H9 (cell line): ENCODE measurements around the gene STIMATE. TPM values are rescaled to one million over a fixed set of nuclear protein-coding genes. Genes with fewer than 3 reads are reported as not detected.

Experiments
- DNase-seq: peaks from one replicate; pipeline ENCODE4 v3.0.0-alpha.2; 2017
- H2AFZ ChIP-seq: one replicate; pipeline ENCODE4 v1.6.1; 2013; ENCODE audit warnings: mild to moderate bottlenecking, low read length, control low read depth, moderate library complexity
- H2AK5ac ChIP-seq: 2 replicates; pipeline ENCODE4 v1.6.1; 2013; ENCODE audit warnings: low read length, control low read depth, mixed read lengths; ENCODE audit not compliant: insufficient read length
- H2BK120ac ChIP-seq: one replicate; pipeline ENCODE4 v1.6.1; 2013; ENCODE audit warnings: low read depth, mild to moderate bottlenecking, low read length, control low read depth, inconsistent platforms; ENCODE audit not compliant: poor library complexity, severe bottlenecking
- H2BK12ac ChIP-seq: 2 replicates; pipeline ENCODE4 v1.6.1; 2013; ENCODE audit warnings: low read length, control low read depth, mixed read lengths, low read depth; ENCODE audit not compliant: insufficient read length
- H2BK15ac ChIP-seq: 2 replicates; pipeline ENCODE4 v1.6.1; 2013; ENCODE audit warnings: low read depth, low read length, control low read depth
- H2BK20ac ChIP-seq: one replicate; pipeline ENCODE4 v1.6.1; 2013; ENCODE audit warnings: low read depth, mild to moderate bottlenecking, low read length, control low read depth, inconsistent platforms; ENCODE audit not compliant: poor library complexity, severe bottlenecking
- H2BK5ac ChIP-seq: 2 replicates; pipeline ENCODE4 v1.6.1; 2013; ENCODE audit warnings: low read length, control low read depth, mixed read lengths; ENCODE audit not compliant: insufficient read length
- H3K14ac ChIP-seq: 2 replicates; pipeline ENCODE4 v1.6.1; 2013; ENCODE audit warnings: low read length, control low read depth; ENCODE audit not compliant: insufficient read depth
- H3K18ac ChIP-seq: 2 replicates; pipeline ENCODE4 v1.6.1; 2013; ENCODE audit warnings: low read depth, mild to moderate bottlenecking, mixed read lengths, low read length, control low read depth; ENCODE audit not compliant: insufficient read length
- H3K23ac ChIP-seq: 2 replicates; pipeline ENCODE4 v1.6.1; 2013; ENCODE audit warnings: low read length, control low read depth, mixed read lengths, low read depth; ENCODE audit not compliant: insufficient read length
- H3K23me2 ChIP-seq: 2 replicates; pipeline ENCODE4 v1.6.1; 2013; ENCODE audit warnings: low read depth, mild to moderate bottlenecking, mixed read lengths, low read length, control low read depth; ENCODE audit not compliant: insufficient read length, poor library complexity, severe bottlenecking
- H3K27ac ChIP-seq: 2 replicates; pipeline ENCODE4 v1.5.1; 2013; ENCODE audit warnings: low read length, control low read depth, mixed read lengths, low read depth; ENCODE audit not compliant: insufficient read length
- H3K27me3 ChIP-seq: 2 replicates; pipeline ENCODE4 v1.6.1; 2013; ENCODE audit warnings: low read length, control low read depth, inconsistent platforms; ENCODE audit not compliant: insufficient read depth
- H3K4ac ChIP-seq: 2 replicates; pipeline ENCODE4 v1.6.1; 2013; ENCODE audit warnings: low read depth, mild to moderate bottlenecking, control low read depth, inconsistent platforms, low read length, moderate library complexity
- H3K4me1 ChIP-seq: 2 replicates; pipeline ENCODE4 v1.6.1; 2013; ENCODE audit warnings: low read length, control low read depth, inconsistent platforms; ENCODE audit not compliant: insufficient read depth
- H3K4me2 ChIP-seq: 2 replicates; pipeline ENCODE4 v1.6.1; 2013; ENCODE audit warnings: low read length, control low read depth, mixed read lengths; ENCODE audit not compliant: insufficient read length, insufficient read depth
- H3K56ac ChIP-seq: 2 replicates; pipeline ENCODE4 v1.6.1; 2013; ENCODE audit warnings: low read depth, mild to moderate bottlenecking, mixed read lengths, low read length, control low read depth; ENCODE audit not compliant: insufficient read length
- H3K79me1 ChIP-seq: 2 replicates; pipeline ENCODE4 v1.6.1; 2013; ENCODE audit warnings: low read depth, mild to moderate bottlenecking, moderate library complexity, low read length, control low read depth, inconsistent platforms; ENCODE audit not compliant: insufficient read depth, poor library complexity, severe bottlenecking
- H3K79me2 ChIP-seq: 2 replicates; pipeline ENCODE4 v1.6.1; 2013; ENCODE audit warnings: low read length, control low read depth, inconsistent platforms; ENCODE audit not compliant: insufficient read depth
- H3K9ac ChIP-seq: 2 replicates; pipeline ENCODE4 v1.6.1; 2013; ENCODE audit warnings: low read length, control low read depth, mixed read lengths; ENCODE audit not compliant: insufficient read length; ENCODE audit errors: extremely low read depth
- H3K9me3 ChIP-seq: one replicate; pipeline ENCODE4 v1.6.1; 2013; ENCODE audit warnings: low read depth, low read length, inconsistent platforms; ENCODE audit not compliant: control insufficient read depth
- H3T11ph ChIP-seq: one replicate; pipeline ENCODE4 v1.6.1; 2013; ENCODE audit warnings: mild to moderate bottlenecking, low read length, control low read depth, inconsistent platforms
- H4K20me1 ChIP-seq: one replicate; pipeline ENCODE4 v1.6.1; 2013; ENCODE audit not compliant: control insufficient read depth, insufficient read length, insufficient read depth
- H4K5ac ChIP-seq: 2 replicates; pipeline ENCODE4 v1.6.1; 2013; ENCODE audit warnings: low read depth, mild to moderate bottlenecking, mixed read lengths, low read length, control low read depth; ENCODE audit not compliant: insufficient read length
- H4K8ac ChIP-seq: replicated peaks from 2 replicates; pipeline ENCODE4 v1.6.1; 2013; ENCODE audit warnings: low read length, control low read depth, mixed read lengths, low read depth; ENCODE audit not compliant: insufficient read length
- H4K91ac ChIP-seq: 2 replicates; pipeline ENCODE4 v1.6.1; 2013; ENCODE audit warnings: low read depth, mild to moderate bottlenecking, moderate library complexity, mixed read lengths, low read length, control low read depth; ENCODE audit not compliant: insufficient read length
- H3K27ac Mint-ChIP-seq, 3 experiments: 2 replicates in 2 of 3; 3 replicates in 1 of 3; pipeline ENCODE4 v1.8.0; 2020 to 2021; ENCODE audit warnings: mixed read lengths in 3 of 3, mild to moderate bottlenecking in 1 of 3, moderate library complexity in 1 of 3
- H3K27me3 Mint-ChIP-seq: 2 replicates; pipeline ENCODE4 v1.8.0; 2021; ENCODE audit warnings: low read depth, mild to moderate bottlenecking, moderate library complexity, mixed read lengths
- H3K36me3 Mint-ChIP-seq, 3 experiments: 2 replicates in 2 of 3; 3 replicates in 1 of 3; pipeline ENCODE4 v1.8.0; 2020 to 2021; ENCODE audit warnings: low read depth in 3 of 3, mixed read lengths in 3 of 3; ENCODE audit not compliant: insufficient read depth in 1 of 3
- H3K4me1 Mint-ChIP-seq, 2 experiments: 2 replicates each; pipeline ENCODE4 v1.8.0; 2020; ENCODE audit warnings: mixed read lengths in 2 of 2
- H3K4me3 Mint-ChIP-seq, 2 experiments: 2 replicates in 1 of 2; 3 replicates in 1 of 2; pipeline ENCODE4 v1.8.0; 2020 to 2021; ENCODE audit warnings: mild to moderate bottlenecking in 2 of 2, mixed read lengths in 2 of 2, moderate library complexity in 1 of 2
- H3K9me3 Mint-ChIP-seq, 2 experiments: 2 replicates in 1 of 2; 3 replicates in 1 of 2; pipeline ENCODE4 v1.8.0; 2020; ENCODE audit warnings: mild to moderate bottlenecking in 2 of 2, mixed read lengths in 2 of 2, moderate library complexity in 1 of 2
- WGBS: extraction: QIAGEN DNeasy Blood & Tissue Kit; methylation state at CpG from one replicate; pipeline ENCODE4 v1.1.7; 2013; ENCODE audit warnings: missing lambda C conversion rate, low lambda C conversion rate, mixed read lengths; ENCODE audit not compliant: insufficient read length; ENCODE audit errors: extremely low coverage; 5-methylcytosine and 5-hydroxymethylcytosine counted together
- total RNA-seq: library from RNA; stranded (reverse); gene quantifications from 2 replicates; pipeline ENCODE4 v1.2.1, GENCODE V29; 2021
- TF ChIP-seq, protein P1 (sequence below): fragments of 200-600 bp; sonication (generic); conservative IDR thresholded peaks from 3 replicates; pipeline ENCODE4 v1.8.0; 2021; ENCODE audit warnings: antibody characterized with exemption, mild to moderate bottlenecking

Gene STIMATE
- total RNA-seq, 1 experiment from 2014 or later, result 25.6 TPM

DNA sequence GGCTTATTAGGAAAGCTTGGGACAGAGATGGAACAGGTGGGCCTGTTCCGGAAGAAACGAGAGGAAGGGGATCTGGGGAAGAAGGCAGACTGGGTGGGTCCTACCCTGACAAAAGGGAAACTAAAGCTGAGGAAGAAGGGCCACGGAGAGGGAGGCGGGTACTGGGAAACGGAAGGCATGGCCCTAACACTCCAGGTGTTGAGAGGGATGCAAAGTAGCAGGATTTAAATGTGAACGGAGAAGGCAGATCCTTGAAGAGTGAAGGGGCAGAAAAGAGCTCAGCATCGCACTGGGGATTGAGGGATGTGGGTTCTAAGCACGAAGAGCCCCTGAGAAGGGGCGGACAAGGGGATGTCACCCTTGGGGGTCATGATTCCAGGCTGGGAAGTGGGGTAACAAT, 735 bp downstream of the STIMATE start:
- Histone ChIP-seq H3K27me3 (no peaks in the 10 kb centered on the region), H4K91ac (no peak overlapping the region), H3K23ac (no peak overlapping the region), H3T11ph (no peak overlapping the region), H3K4ac (no peak overlapping the region), H3K79me2 (peaks cover 3% of the 10 kb centered on the region; the same call in 1 of the 2 replicates), H3K9me3 (no peaks in the 10 kb centered on the region), H3K14ac (no peak overlapping the region), H3K23me2 (peaks cover 7% of the 10 kb centered on the region), H2AK5ac (no peak overlapping the region), H4K5ac (no peak overlapping the region), H3K27ac (no peak overlapping the region), H4K8ac (no peak overlapping the region), H2BK15ac (no peak overlapping the region), H2BK12ac (no peak overlapping the region), H3K9ac (peak overlapping the region; percentile 46), H4K20me1 (no peaks in the 10 kb centered on the region), H2BK20ac (no peak overlapping the region), H3K79me1 (peaks cover 9% of the 10 kb centered on the region), H3K4me2 (peak overlapping the region; percentile 87), H3K18ac (no peak overlapping the region), H2BK120ac (no peak overlapping the region), H2AFZ (no peak overlapping the region), H2BK5ac (no peak overlapping the region), H3K56ac (no peak overlapping the region), H3K4me1 (no peaks in the 10 kb centered on the region; the same call in none of the 2 replicates)
- peaks cover 15 to 18% of the 10 kb centered on the region in 2 experiments for H3K4me1 Mint-ChIP-seq
- TF ChIP-seq, protein P1, sequence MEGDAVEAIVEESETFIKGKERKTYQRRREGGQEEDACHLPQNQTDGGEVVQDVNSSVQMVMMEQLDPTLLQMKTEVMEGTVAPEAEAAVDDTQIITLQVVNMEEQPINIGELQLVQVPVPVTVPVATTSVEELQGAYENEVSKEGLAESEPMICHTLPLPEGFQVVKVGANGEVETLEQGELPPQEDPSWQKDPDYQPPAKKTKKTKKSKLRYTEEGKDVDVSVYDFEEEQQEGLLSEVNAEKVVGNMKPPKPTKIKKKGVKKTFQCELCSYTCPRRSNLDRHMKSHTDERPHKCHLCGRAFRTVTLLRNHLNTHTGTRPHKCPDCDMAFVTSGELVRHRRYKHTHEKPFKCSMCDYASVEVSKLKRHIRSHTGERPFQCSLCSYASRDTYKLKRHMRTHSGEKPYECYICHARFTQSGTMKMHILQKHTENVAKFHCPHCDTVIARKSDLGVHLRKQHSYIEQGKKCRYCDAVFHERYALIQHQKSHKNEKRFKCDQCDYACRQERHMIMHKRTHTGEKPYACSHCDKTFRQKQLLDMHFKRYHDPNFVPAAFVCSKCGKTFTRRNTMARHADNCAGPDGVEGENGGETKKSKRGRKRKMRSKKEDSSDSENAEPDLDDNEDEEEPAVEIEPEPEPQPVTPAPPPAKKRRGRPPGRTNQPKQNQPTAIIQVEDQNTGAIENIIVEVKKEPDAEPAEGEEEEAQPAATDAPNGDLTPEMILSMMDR, result no peak
- H3K36me3 Mint-ChIP-seq, result peaks cover 0 to 11% (median 11%) of the 10 kb centered on the region in 3 experiments; a peak in 5 of 7 replicates
- DNase-seq, result peak; percentile 67
- peaks cover 4% of the 10 kb centered on the region; the same call in 1 of the 2 replicates for H3K27me3 Mint-ChIP-seq
- H3K27ac Mint-ChIP-seq, result peak overlapping the region; percentile 78 to 89 (median 88); a peak in 6 of 7 replicates
- no CpG with 5 or more reads among the region's 9 CpGs for WGBS
- H3K4me3 Mint-ChIP-seq, result peak overlapping the region; percentile 85 to 96
- H3K9me3 Mint-ChIP-seq, result no peaks in the 10 kb centered on the region
